CD14-positive monocyte (primary cell): Measurements from ENCODE around the gene UBR1. TPM values are rescaled to one million over a fixed set of nuclear protein-coding genes. Genes with fewer than 3 reads are reported as not detected.

Experiments
- DNase-seq, 3 donors: peaks; one replicate each; pipeline ENCODE4 v3.0.0-alpha.2; 2011 to 2022
- H2AFZ ChIP-seq: 2 replicates; pipeline ENCODE4 v1.6.0; 2012; ENCODE audit warnings: mild to moderate bottlenecking, low read depth, low read length, inconsistent platforms; ENCODE audit not compliant: insufficient read depth, poor library complexity, severe bottlenecking
- H3K27ac ChIP-seq, 2 donors: 1 replicate in 1 of 2; 2 replicates in 1 of 2; pipeline ENCODE4 v1.5.1; 2012 to 2013; ENCODE audit warnings: low read length in 2 of 2, control low read depth in 1 of 2, inconsistent platforms in 1 of 2, low read depth in 1 of 2, mild to moderate bottlenecking in 1 of 2
- H3K27me3 ChIP-seq, 2 donors: one replicate each; pipeline versions ENCODE4 v1.6.0 to v1.6.1; 2011 to 2013; ENCODE audit warnings: low read length in 2 of 2; ENCODE audit not compliant: control insufficient read depth in 2 of 2, insufficient read depth in 2 of 2
- H3K36me3 ChIP-seq, 2 donors: replicated peaks in 1 of 2; 1 replicate in 1 of 2; 2 replicates in 1 of 2; pipeline versions ENCODE4 v1.5.1 to v1.6.1; 2012 to 2013; ENCODE audit warnings: low read length in 2 of 2, control low read depth in 1 of 2, inconsistent platforms in 1 of 2, mild to moderate bottlenecking in 1 of 2; ENCODE audit not compliant: insufficient read depth in 2 of 2, control insufficient read depth in 1 of 2
- H3K4me1 ChIP-seq, 2 donors: 1 replicate in 1 of 2; 2 replicates in 1 of 2; pipeline versions ENCODE4 v1.5.1 to v1.6.1; 2012 to 2013; ENCODE audit warnings: low read length in 2 of 2, control low read depth in 1 of 2, inconsistent platforms in 1 of 2, mild to moderate bottlenecking in 1 of 2, moderate library complexity in 1 of 2; ENCODE audit not compliant: insufficient read depth in 2 of 2, control insufficient read depth in 1 of 2
- H3K4me2 ChIP-seq: replicated peaks from 2 replicates; pipeline ENCODE3; 2012; ENCODE audit warnings: low read length, moderate library complexity, mild to moderate bottlenecking; ENCODE audit not compliant: poor library complexity, severe bottlenecking; ENCODE audit errors: extremely low read depth
- H3K4me3 ChIP-seq, 3 experiments: fragments of 200-600 bp in 1 of 3; sonication (generic) in 1 of 3; replicated peaks in 1 of 3; 1 replicate in 2 of 3; 2 replicates in 1 of 3; pipeline ENCODE4 v1.5.1; 2011 to 2013; ENCODE audit warnings: low read length in 3 of 3, mild to moderate bottlenecking in 3 of 3, control low read depth in 2 of 3, low read depth in 2 of 3, inconsistent platforms in 1 of 3, moderate library complexity in 1 of 3
- H3K79me2 ChIP-seq: 2 replicates; pipeline ENCODE4 v1.6.0; 2012; ENCODE audit warnings: mild to moderate bottlenecking, control low read depth, inconsistent platforms, low read length, moderate library complexity; ENCODE audit not compliant: insufficient read depth
- H3K9ac ChIP-seq: 2 replicates; pipeline ENCODE4 v1.6.0; 2017; ENCODE audit warnings: low read length, mild to moderate bottlenecking; ENCODE audit not compliant: insufficient read depth, poor library complexity, severe bottlenecking
- H3K9me3 ChIP-seq, 2 donors: replicated peaks in 1 of 2; 1 replicate in 1 of 2; 2 replicates in 1 of 2; pipeline versions ENCODE4 v1.5.1 to v1.6.1; 2012 to 2013; ENCODE audit warnings: low read length in 2 of 2, control low read depth in 1 of 2; ENCODE audit not compliant: control insufficient read depth in 1 of 2, insufficient read depth in 1 of 2
- H4K20me1 ChIP-seq: 2 replicates; pipeline ENCODE4 v1.6.0; 2012; ENCODE audit warnings: mild to moderate bottlenecking, low read length, control low read depth, moderate library complexity; ENCODE audit not compliant: insufficient read depth
- H3K27ac Mint-ChIP-seq, 7 donors: one replicate each; pipeline ENCODE4 v1.8.0; 2020; ENCODE audit warnings: mild to moderate bottlenecking in 7 of 7, mixed read lengths in 7 of 7, moderate library complexity in 6 of 7, inconsistent platforms in 2 of 7
- H3K27me3 Mint-ChIP-seq, 3 donors: one replicate each; pipeline ENCODE4 v1.8.0; 2021 to 2022; ENCODE audit warnings: low read depth in 3 of 3, mild to moderate bottlenecking in 3 of 3, mixed read lengths in 3 of 3, moderate library complexity in 3 of 3, inconsistent platforms in 1 of 3
- H3K36me3 Mint-ChIP-seq, 2 donors: one replicate each; pipeline ENCODE4 v1.8.0; 2020; ENCODE audit warnings: mixed read lengths in 2 of 2, inconsistent platforms in 1 of 2, mild to moderate bottlenecking in 1 of 2
- H3K4me1 Mint-ChIP-seq: one replicate; pipeline ENCODE4 v1.8.0; 2020; ENCODE audit warnings: mild to moderate bottlenecking, mixed read lengths
- H3K4me3 Mint-ChIP-seq, 2 donors: one replicate each; pipeline ENCODE4 v1.8.0; 2020; ENCODE audit warnings: mild to moderate bottlenecking in 2 of 2, mixed read lengths in 2 of 2, moderate library complexity in 1 of 2
- H3K9me3 Mint-ChIP-seq, 7 donors: one replicate each; pipeline ENCODE4 v1.8.0; 2020 to 2022; ENCODE audit warnings: mixed read lengths in 7 of 7, mild to moderate bottlenecking in 6 of 7, moderate library complexity in 6 of 7, inconsistent platforms in 2 of 7
- CTCF ChIP-seq: fragments of 200-600 bp; IDR thresholded peaks from one replicate; pipeline ENCODE4 v1.8.0; 2022; ENCODE audit warnings: antibody characterized with exemption, mild to moderate bottlenecking
- WGBS: methylation state at CpG from one replicate; pipeline ENCODE4 v1.1.5; 2013; ENCODE audit warnings: missing lambda C conversion rate; ENCODE audit not compliant: insufficient coverage; 5-methylcytosine and 5-hydroxymethylcytosine counted together
- intact Hi-C, 2 donors: fragments of 100-400 bp; cut with micrococcal nuclease; formaldehyde crosslinking; loops; one replicate each; pipeline versions ENCODE4 v1.15.0 to v1.15.1; 2023
- polyA plus RNA-seq, 3 donors: library from polyadenylated mRNA; depleted of rRNA in 1 of 3; unstranded in 2 of 3; stranded (reverse) in 1 of 3; fragments of 300-500 nt in 2 of 3; fragments of >200 nt in 1 of 3; fragmentation: Illumina TruSeq in 2 of 3; gene quantifications; 1 replicate in 2 of 3; 2 replicates in 1 of 3; pipeline ENCODE4 v1.2.3, GENCODE V29; 2012 to 2021

Gene UBR1
- polyA plus RNA-seq, 3 donors = 5.1 to 7.9 (median 6.3) TPM

DNA sequence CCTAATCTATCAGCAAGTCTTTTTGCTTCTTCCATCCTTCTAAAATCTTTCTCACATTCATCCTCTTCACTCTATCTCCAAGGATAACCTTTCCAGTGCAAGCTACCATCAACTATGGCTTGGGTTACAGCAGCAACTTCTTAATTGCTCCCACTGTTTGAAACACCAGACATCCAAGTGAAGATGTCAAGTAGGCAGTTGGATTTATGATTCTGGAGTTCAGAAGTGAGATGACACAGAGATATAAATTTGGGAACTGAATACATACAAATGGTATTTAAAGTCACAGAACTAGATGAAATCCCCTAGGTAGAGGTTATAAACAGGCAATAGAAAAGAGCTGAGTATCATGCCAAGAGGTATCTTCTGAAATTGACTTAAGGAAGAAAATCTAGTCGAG is 3.7 kb downstream of the UBR1 start:
- Histone ChIP-seq H3K4me1 (peaks cover 22 to 29% of the 10 kb centered on the region in 2 donors), H3K79me2 (peaks cover 83% of the 10 kb centered on the region), H3K36me3 (peaks cover 12 to 41% of the 10 kb centered on the region in 2 donors), H3K27ac (no peak overlapping the region), H3K27me3 (no peaks in the 10 kb centered on the region), H2AFZ (no peak overlapping the region), H3K9ac (no peak overlapping the region), H3K4me3 (no peak overlapping the region), H4K20me1 (peaks cover 4% of the 10 kb centered on the region), H3K9me3 (no peaks in the 10 kb centered on the region), H3K4me2 (no peak overlapping the region)
- no peak overlapping the region for H3K4me3 Mint-ChIP-seq
- intact Hi-C loops = no loop called here
- no peaks in the 10 kb centered on the region for H3K27me3 Mint-ChIP-seq
- H3K4me1 Mint-ChIP-seq = peaks cover 33% of the 10 kb centered on the region
- H3K36me3 Mint-ChIP-seq = peaks cover 27 to 39% of the 10 kb centered on the region in 2 donors
- WGBS = no CpG with 5 or more reads among the region's 1 CpG
- TF ChIP-seq CTCF = no peak
- H3K27ac Mint-ChIP-seq = peak overlapping the region in 1 of 7 donors; percentile 4
- peaks cover 0 to 2% (median 0%) of the 10 kb centered on the region in 7 donors for H3K9me3 Mint-ChIP-seq
- DNase-seq = no peak

- H3K36me3 ChIP-seq = peaks cover 14 to 43% of the 10 kb centered on the region in 2 donors
- H3K4me3 Mint-ChIP-seq = no peak overlapping the region
- no peaks in the 10 kb centered on the region for H3K27me3 ChIP-seq
- H3K4me2 ChIP-seq = no peak overlapping the region
- intact Hi-C loops = no loop called here
- TF ChIP-seq CTCF = no peak
- no peak overlapping the region for H3K27ac ChIP-seq
- H3K9me3 Mint-ChIP-seq = peaks cover 0 to under 1% (median 0%) of the 10 kb centered on the region in 7 donors
- peaks cover 4% of the 10 kb centered on the region for H4K20me1 ChIP-seq
- DNase-seq = no peak
- H3K9me3 ChIP-seq = no peaks in the 10 kb centered on the region
- H3K27ac Mint-ChIP-seq = peak overlapping the region in 1 of 7 donors; percentile 39
- H3K4me3 ChIP-seq = no peak overlapping the region
- peaks cover 13 to 18% of the 10 kb centered on the region in 2 donors for H3K4me1 ChIP-seq
- H3K79me2 ChIP-seq = peaks cover 95% of the 10 kb centered on the region
- H3K9ac ChIP-seq = no peak overlapping the region
- H3K36me3 Mint-ChIP-seq = peaks cover 34 to 47% of the 10 kb centered on the region in 2 donors
- peaks cover 29% of the 10 kb centered on the region for H3K4me1 Mint-ChIP-seq
- H3K27me3 Mint-ChIP-seq = no peaks in the 10 kb centered on the region
- no peak overlapping the region for H2AFZ ChIP-seq
These were observed 4.9 kb downstream of the UBR1 start for GRCh38 chr15:43100971-43101370.
